Neutrophil (primary cell): ENCODE data around the gene PHAF1.

Source experiments
- H3K27ac ChIP-seq: fragments of 200-600 bp; sonication (generic); 2 replicates; pipeline ENCODE4 v1.5.1; 2016; ENCODE audit warnings: mild to moderate bottlenecking, moderate library complexity
- H3K27me3 ChIP-seq: fragments of 200-600 bp; sonication (generic); 2 replicates; pipeline ENCODE4 v1.6.0; 2016; ENCODE audit warnings: mild to moderate bottlenecking
- H3K36me3 ChIP-seq: fragments of 200-600 bp; sonication (generic); 2 replicates; pipeline ENCODE4 v1.5.1; 2017
- H3K4me1 ChIP-seq, 2 experiments: fragments of 200-600 bp in 1 of 2; sonication (generic) in 1 of 2; 1 replicate in 1 of 2; 2 replicates in 1 of 2; pipeline versions ENCODE4 v1.5.1 to v1.6.1; 2013 to 2016; ENCODE audit warnings: low read depth in 1 of 2, low read length in 1 of 2, mild to moderate bottlenecking in 1 of 2, moderate library complexity in 1 of 2; ENCODE audit not compliant: control insufficient read depth in 1 of 2, insufficient read depth in 1 of 2
- H3K4me3 ChIP-seq, 2 experiments: fragments of 200-600 bp in 1 of 2; sonication (generic) in 1 of 2; 1 replicate in 1 of 2; 2 replicates in 1 of 2; pipeline ENCODE4 v1.5.1; 2013 to 2016; ENCODE audit warnings: low read depth in 1 of 2, low read length in 1 of 2, mild to moderate bottlenecking in 1 of 2, moderate library complexity in 1 of 2
- H3K9me3 ChIP-seq: fragments of 200-600 bp; sonication (generic); 2 replicates; pipeline ENCODE4 v1.5.1; 2016
- CTCF ChIP-seq: fragments of 200-600 bp; sonication (generic); IDR thresholded peaks from 2 replicates; pipeline ENCODE4 v1.5.1; 2016; ENCODE audit warnings: antibody characterized with exemption

Gene PHAF1

GRCh38 chr16:67137605-67138004 lies 27.9 kb downstream of the PHAF1 start:
- Histone ChIP-seq H3K4me1 (peaks cover 31 to 32% of the 10 kb centered on the region in 2 experiments), H3K4me3 (no peak overlapping the region), H3K36me3 (peaks cover 81% of the 10 kb centered on the region), H3K27me3 (no peaks in the 10 kb centered on the region), H3K27ac (peak overlapping the region; percentile 32), H3K9me3 (no peaks in the 10 kb centered on the region)
- TF ChIP-seq CTCF: no peak

GRCh38 chr16:67141391-67141790 lies 31.6 kb downstream of the PHAF1 start:
- no peak overlapping the region for H3K27ac ChIP-seq
- H3K27me3 ChIP-seq: no peaks in the 10 kb centered on the region
- H3K9me3 ChIP-seq: no peaks in the 10 kb centered on the region
- TF ChIP-seq CTCF: no peak
- no peak overlapping the region for H3K4me3 ChIP-seq
- peaks cover 32 to 35% of the 10 kb centered on the region in 2 experiments for H3K4me1 ChIP-seq
- H3K36me3 ChIP-seq: peaks cover 87% of the 10 kb centered on the region

GRCh38 chr16:67142342-67142741 lies 32.6 kb downstream of the PHAF1 start:
- TF ChIP-seq CTCF: no peak
- peaks cover 90% of the 10 kb centered on the region for H3K36me3 ChIP-seq
- H3K27me3 ChIP-seq: no peaks in the 10 kb centered on the region
- H3K4me1 ChIP-seq: peaks cover 35 to 42% of the 10 kb centered on the region in 2 experiments
- H3K4me3 ChIP-seq: no peak overlapping the region
- H3K27ac ChIP-seq: no peak overlapping the region
- H3K9me3 ChIP-seq: no peaks in the 10 kb centered on the region

- Histone ChIP-seq H3K36me3 (peaks cover 92% of the 10 kb centered on the region), H3K4me3 (no peak overlapping the region), H3K27me3 (peaks cover 12% of the 10 kb centered on the region), H3K27ac (peak overlapping the region; percentile 72), H3K4me1 (peaks cover 27 to 32% of the 10 kb centered on the region in 2 experiments), H3K9me3 (no peaks in the 10 kb centered on the region)
- TF ChIP-seq CTCF: no peak
Observed at GRCh38 chr16:67144943-67145342, 35.2 kb downstream of the PHAF1 start.

- peaks cover 35 to 40% of the 10 kb centered on the region in 2 experiments for H3K4me1 ChIP-seq
- H3K27me3 ChIP-seq: peaks cover 20% of the 10 kb centered on the region
- peak overlapping the region; percentile 72 for H3K27ac ChIP-seq
- TF ChIP-seq CTCF: no peak
- peaks cover 83% of the 10 kb centered on the region for H3K36me3 ChIP-seq
- H3K4me3 ChIP-seq: no peak overlapping the region
- no peaks in the 10 kb centered on the region for H3K9me3 ChIP-seq
Observed at GRCh38 chr16:67145746-67146145, 36.0 kb downstream of the PHAF1 start.
